ENCODE data around the gene LUZP1. TPM values are rescaled to one million over a fixed set of nuclear protein-coding genes. Genes with fewer than 3 reads are reported as not detected.

LUZP1 gene
- total RNA-seq, 1 donor: 14.3 TPM

- DNase-seq (ENCODE audit: low read depth in 2 of 3, low spot score in 2 of 3): no peak
Measured at GRCh38 chr1:23159963-23160877, 8.4 kb downstream of the LUZP1 start.

GRCh38 chr1:23156940-23157339, 11.7 kb downstream of the LUZP1 start:
- no peak for DNase-seq (ENCODE audit: low read depth in 2 of 3, low spot score in 2 of 3)

GRCh38 chr1:23152966-23153684, 15.5 kb downstream of the LUZP1 start:
- no peak for DNase-seq (ENCODE audit: low read depth in 2 of 3, low spot score in 2 of 3)

- no peak for DNase-seq (ENCODE audit: low read depth in 2 of 3, low spot score in 2 of 3)
Measured at GRCh38 chr1:23150742-23151141, 17.9 kb downstream of the LUZP1 start.

- no peak for DNase-seq (ENCODE audit: low read depth in 2 of 3, low spot score in 2 of 3)
Measured at GRCh38 chr1:23150125-23150524, 18.5 kb downstream of the LUZP1 start.

GRCh38 chr1:23149114-23149513, 19.5 kb downstream of the LUZP1 start:
- DNase-seq (ENCODE audit: low read depth in 2 of 3, low spot score in 2 of 3): no peak

GRCh38 chr1:23148084-23148483, 20.6 kb downstream of the LUZP1 start:
- no peak for DNase-seq (ENCODE audit: low read depth in 2 of 3, low spot score in 2 of 3)

- DNase-seq (ENCODE audit: low read depth in 2 of 3, low spot score in 2 of 3): no peak
Measured at GRCh38 chr1:23140940-23141596, 27.6 kb downstream of the LUZP1 start.

- DNase-seq (ENCODE audit: low read depth in 2 of 3, low spot score in 2 of 3): no peak
Measured at GRCh38 chr1:23135268-23135667, 33.4 kb downstream of the LUZP1 start.

GRCh38 chr1:23134055-23134454, 34.6 kb downstream of the LUZP1 start:
- DNase-seq (ENCODE audit: low read depth in 2 of 3, low spot score in 2 of 3): no peak

- DNase-seq (ENCODE audit: low read depth in 2 of 3, low spot score in 2 of 3): no peak
Measured at GRCh38 chr1:23133587-23133986, 35.1 kb downstream of the LUZP1 start.

- DNase-seq (ENCODE audit: low read depth in 2 of 3, low spot score in 2 of 3): no peak
Measured at GRCh38 chr1:23132033-23132432, 36.6 kb downstream of the LUZP1 start.

- no peak for DNase-seq (ENCODE audit: low read depth in 2 of 3, low spot score in 2 of 3)
Measured at GRCh38 chr1:23129846-23130245, 38.8 kb downstream of the LUZP1 start.

- DNase-seq (ENCODE audit: low read depth in 2 of 3, low spot score in 2 of 3): no peak
Measured at GRCh38 chr1:23126801-23127200, 41.9 kb downstream of the LUZP1 start.

- DNase-seq (ENCODE audit: low read depth in 2 of 3, low spot score in 2 of 3): no peak
Measured at GRCh38 chr1:23126200-23126599, 42.5 kb downstream of the LUZP1 start.

GRCh38 chr1:23125489-23125888, 43.2 kb downstream of the LUZP1 start:
- DNase-seq (ENCODE audit: low read depth in 2 of 3, low spot score in 2 of 3): no peak

- DNase-seq (ENCODE audit: low read depth in 2 of 3, low spot score in 2 of 3): no peak
Measured at GRCh38 chr1:23124259-23125026, 44.2 kb downstream of the LUZP1 start.

- no peak for DNase-seq (ENCODE audit: low read depth in 2 of 3, low spot score in 2 of 3)
Measured at GRCh38 chr1:23123528-23123927, 45.1 kb downstream of the LUZP1 start.

GRCh38 chr1:23122796-23123195, 45.9 kb downstream of the LUZP1 start:
- no peak for DNase-seq (ENCODE audit: low read depth in 2 of 3, low spot score in 2 of 3)

GRCh38 chr1:23122023-23122748, 46.5 kb downstream of the LUZP1 start:
- DNase-seq (ENCODE audit: low read depth in 2 of 3, low spot score in 2 of 3): no peak

Data from hematopoietic multipotent progenitor cell (in vitro differentiated cells).